Gastroesophageal sphincter (tissue), 4 donors: Measurements from ENCODE around the gene TSSK1B. TPM values are rescaled to one million over a fixed set of nuclear protein-coding genes. Genes with fewer than 3 reads are reported as not detected.
"Not testable (repeated sequence)": the region's sequence is repeated elsewhere in the genome, so short reads cannot be mapped to it uniquely, and the experiment has no call there.

Experiments
- ATAC-seq: fragments of 150-250 bp; one replicate; pipeline ENCODE4 v1.9.1; 2016; ENCODE audit warnings: mild to moderate bottlenecking, moderate library complexity
- H3K27ac ChIP-seq, 4 donors: fragments of 200-600 bp; sonication (generic) in 3 of 4; 1 replicate in 3 of 4; 2 replicates in 1 of 4; pipeline ENCODE4 v1.5.1; 2016 to 2019
- H3K27me3 ChIP-seq: fragments of 200-600 bp; sonication (generic); one replicate; pipeline ENCODE4 v1.5.1; 2019
- H3K36me3 ChIP-seq, 2 donors: fragments of 200-600 bp; sonication (generic); one replicate each; pipeline ENCODE4 v1.5.1; 2019; ENCODE audit warnings: control low read depth in 1 of 2
- H3K4me1 ChIP-seq, 3 donors: fragments of 200-600 bp; sonication (generic); 1 replicate in 2 of 3; 2 replicates in 1 of 3; pipeline ENCODE4 v1.5.1; 2016 to 2019; ENCODE audit warnings: control low read depth in 2 of 3
- H3K4me3 ChIP-seq, 2 donors: fragments of 200-600 bp; sonication (generic); one replicate each; pipeline ENCODE4 v1.5.1; 2019; ENCODE audit warnings: mild to moderate bottlenecking in 1 of 2, moderate library complexity in 1 of 2
- H3K9me3 ChIP-seq, 3 donors: fragments of 200-600 bp; sonication (generic); one replicate each; pipeline ENCODE4 v1.5.1; 2017 to 2019; ENCODE audit warnings: control low read depth in 2 of 3
- EP300 ChIP-seq: sonication (generic); formaldehyde crosslinking; IDR thresholded peaks from one replicate; pipeline ENCODE4 v1.6.1; 2017; ENCODE audit warnings: antibody characterized with exemption, mild to moderate bottlenecking
- POLR2A ChIP-seq, 2 donors: fragments of 450-650 bp; IDR thresholded peaks; one replicate each; pipeline ENCODE4 v1.6.1; 2017; ENCODE audit warnings: antibody characterized with exemption in 2 of 2, mild to moderate bottlenecking in 2 of 2, moderate library complexity in 1 of 2
- POLR2AphosphoS5 ChIP-seq: sonication (generic); formaldehyde crosslinking; IDR thresholded peaks from one replicate; pipeline ENCODE4 v1.6.1; 2017; ENCODE audit warnings: antibody characterized with exemption
- WGBS, 2 donors: methylation state at CpG; one replicate each; pipeline ENCODE4 v1.1.5; 2018; ENCODE audit warnings: low coverage in 1 of 2; 5-methylcytosine and 5-hydroxymethylcytosine counted together
- total RNA-seq, 4 donors: library from RNA; depleted of rRNA; stranded (reverse); fragments of >200 nt; gene quantifications; one replicate each; pipeline ENCODE4 v1.1.0, GENCODE V29; 2016
- TF ChIP-seq, protein P1 (sequence below), 4 experiments: fragments of 200-600 bp in 2 of 4; fragments of 450-650 bp in 2 of 4; sonication (generic) in 1 of 4; IDR thresholded peaks; one replicate each; pipeline ENCODE4 v1.5.1; 2017 to 2019; ENCODE audit warnings: antibody characterized with exemption in 4 of 4, mild to moderate bottlenecking in 2 of 4, moderate library complexity in 2 of 4

The TSSK1B gene
- total RNA-seq, 4 donors from 2014 or later = 0.93 TPM; not detected in 3

DNA sequence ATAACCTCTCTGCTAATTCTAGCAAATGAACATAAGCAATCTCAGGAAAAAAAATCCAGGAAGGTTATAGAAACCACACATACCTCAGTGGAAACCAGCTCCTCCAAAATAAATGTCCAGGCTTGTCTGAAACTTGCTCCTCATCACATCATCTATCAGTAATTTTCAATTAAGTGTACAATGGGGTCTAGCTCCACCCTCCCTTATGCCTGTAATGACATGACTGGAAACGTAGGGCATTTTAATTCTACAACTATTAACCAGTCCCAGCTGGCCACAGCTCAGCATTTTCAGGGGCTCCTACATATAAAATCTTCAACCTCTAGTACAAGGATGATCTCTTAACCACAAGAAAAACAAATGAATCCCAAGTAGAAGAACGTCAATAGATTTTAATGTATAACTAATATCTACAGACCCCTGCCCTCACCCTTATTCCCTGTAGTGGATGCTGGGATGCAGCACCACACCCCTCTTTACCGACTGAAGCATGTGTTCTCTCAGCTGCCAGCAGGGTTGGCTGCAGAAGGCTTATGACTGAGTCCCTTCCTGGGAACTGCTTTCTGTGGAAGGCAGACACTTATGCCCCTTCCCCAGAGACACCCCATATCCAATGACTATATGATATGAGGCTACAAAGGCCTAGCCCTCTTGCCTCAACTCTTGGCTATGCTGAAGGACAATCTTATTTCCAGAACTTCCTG lies 6.8 kb downstream of the TSSK1B start:
- Histone ChIP-seq H3K4me1 (no peaks in the 10 kb centered on the region), H3K9me3 (no peaks in the 10 kb centered on the region), H3K27me3 (no peaks in the 10 kb centered on the region), H3K4me3 (no peak overlapping the region), H3K36me3 (no peaks in the 10 kb centered on the region), H3K27ac (no peak overlapping the region)
- no peak for TF ChIP-seq POLR2A (IDR thresholded peaks at IDR 0.05)
- TF ChIP-seq EP300 = no peak
- no peak for TF ChIP-seq POLR2AphosphoS5
- TF ChIP-seq, protein P1, sequence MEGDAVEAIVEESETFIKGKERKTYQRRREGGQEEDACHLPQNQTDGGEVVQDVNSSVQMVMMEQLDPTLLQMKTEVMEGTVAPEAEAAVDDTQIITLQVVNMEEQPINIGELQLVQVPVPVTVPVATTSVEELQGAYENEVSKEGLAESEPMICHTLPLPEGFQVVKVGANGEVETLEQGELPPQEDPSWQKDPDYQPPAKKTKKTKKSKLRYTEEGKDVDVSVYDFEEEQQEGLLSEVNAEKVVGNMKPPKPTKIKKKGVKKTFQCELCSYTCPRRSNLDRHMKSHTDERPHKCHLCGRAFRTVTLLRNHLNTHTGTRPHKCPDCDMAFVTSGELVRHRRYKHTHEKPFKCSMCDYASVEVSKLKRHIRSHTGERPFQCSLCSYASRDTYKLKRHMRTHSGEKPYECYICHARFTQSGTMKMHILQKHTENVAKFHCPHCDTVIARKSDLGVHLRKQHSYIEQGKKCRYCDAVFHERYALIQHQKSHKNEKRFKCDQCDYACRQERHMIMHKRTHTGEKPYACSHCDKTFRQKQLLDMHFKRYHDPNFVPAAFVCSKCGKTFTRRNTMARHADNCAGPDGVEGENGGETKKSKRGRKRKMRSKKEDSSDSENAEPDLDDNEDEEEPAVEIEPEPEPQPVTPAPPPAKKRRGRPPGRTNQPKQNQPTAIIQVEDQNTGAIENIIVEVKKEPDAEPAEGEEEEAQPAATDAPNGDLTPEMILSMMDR (IDR thresholded peaks at IDR 0.05) = no peak
- no peak for ATAC-seq
- 69 to 73% methylated on average over 3 of the region's 3 CpGs for WGBS, 2 donors

- H3K9me3 ChIP-seq = no peaks in the 10 kb centered on the region
- H3K27me3 ChIP-seq = no peaks in the 10 kb centered on the region
- H3K36me3 ChIP-seq = no peaks in the 10 kb centered on the region
- WGBS, 2 donors = 84 to 92% methylated on average over 1 to 2 of the region's 3 CpGs
- ATAC-seq = no peak
- no peak overlapping the region for H3K27ac ChIP-seq
- no peak overlapping the region for H3K4me3 ChIP-seq
- no peaks in the 10 kb centered on the region for H3K4me1 ChIP-seq
- no peak for TF ChIP-seq EP300
- TF ChIP-seq POLR2AphosphoS5 = no peak
- TF ChIP-seq POLR2A (IDR thresholded peaks at IDR 0.05) = no peak
- TF ChIP-seq, protein P1 (IDR thresholded peaks at IDR 0.05) = no peak
Measured at GRCh38 chr5:113425909-113426308, 8.9 kb downstream of the TSSK1B start.

DNA sequence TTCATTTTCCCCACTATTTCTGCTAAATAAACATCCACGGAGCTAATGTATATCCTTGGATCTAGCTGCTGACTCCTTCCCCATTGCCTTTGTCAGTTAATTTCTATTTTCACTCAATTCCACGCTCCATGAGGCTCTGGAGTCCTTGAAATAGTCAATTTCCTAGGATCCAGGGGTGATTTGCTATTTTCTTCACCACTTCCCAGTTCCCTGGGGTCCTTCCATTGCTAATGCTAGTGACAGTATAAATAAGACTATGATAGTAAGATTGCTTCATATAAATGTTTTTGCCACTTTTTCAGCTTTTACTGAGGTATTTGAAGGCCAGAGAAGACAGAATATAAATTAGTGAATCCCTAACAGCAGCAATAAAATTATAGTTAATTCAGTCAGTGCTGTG lies 13.1 kb downstream of the TSSK1B start:
- no peaks in the 10 kb centered on the region for H3K9me3 ChIP-seq
- no peaks in the 10 kb centered on the region for H3K27me3 ChIP-seq
- no peak overlapping the region for H3K4me3 ChIP-seq
- no peaks in the 10 kb centered on the region for H3K4me1 ChIP-seq
- H3K27ac ChIP-seq = no peak overlapping the region
- TF ChIP-seq, protein P1 (IDR thresholded peaks at IDR 0.05) = no peak
- TF ChIP-seq POLR2AphosphoS5 (no peak), POLR2A (IDR thresholded peaks at IDR 0.05) (no peak), EP300 (no peak)
- H3K36me3 ChIP-seq = no peaks in the 10 kb centered on the region
- WGBS, 2 donors = 80 to 88% methylated on average over 2 of the region's 2 CpGs
- ATAC-seq = no peak

- ATAC-seq = no peak
- Histone ChIP-seq H3K36me3 (no peaks in the 10 kb centered on the region), H3K4me1 (no peaks in the 10 kb centered on the region), H3K27me3 (no peaks in the 10 kb centered on the region), H3K4me3 (no peak overlapping the region), H3K27ac (no peak overlapping the region), H3K9me3 (no peaks in the 10 kb centered on the region)
- TF ChIP-seq EP300 (no peak), POLR2A (IDR thresholded peaks at IDR 0.05) (no peak), POLR2AphosphoS5 (no peak)
- TF ChIP-seq, protein P1 (IDR thresholded peaks at IDR 0.05) = no peak
- 93 to 98% methylated on average over 3 to 4 of the region's 6 CpGs for WGBS, 2 donors
Measured at GRCh38 chr5:113405530-113405929, 29.3 kb downstream of the TSSK1B start.

- Histone ChIP-seq H3K9me3 (no peaks in the 10 kb centered on the region), H3K27me3 (no peaks in the 10 kb centered on the region), H3K4me3 (no peak overlapping the region), H3K27ac (no peak overlapping the region), H3K4me1 (no peaks in the 10 kb centered on the region), H3K36me3 (no peaks in the 10 kb centered on the region)
- 49 to 56% methylated on average over 2 of the region's 2 CpGs for WGBS, 2 donors
- TF ChIP-seq POLR2A (IDR thresholded peaks at IDR 0.05) = no peak
- TF ChIP-seq EP300 = no peak
- TF ChIP-seq, protein P1 (IDR thresholded peaks at IDR 0.05) = no peak
- ATAC-seq = no peak
Measured at GRCh38 chr5:113404269-113404668, 30.5 kb downstream of the TSSK1B start.

GRCh38 chr5:113397986-113398385 lies 36.8 kb downstream of the TSSK1B start:
- H3K9me3 ChIP-seq, H3K27me3 ChIP-seq, H3K4me3 ChIP-seq, ATAC-seq, H3K27ac ChIP-seq, H3K36me3 ChIP-seq, H3K4me1 ChIP-seq: not testable (repeated sequence)
- WGBS, 2 donors = 78 to 80% methylated on average over 4 of the region's 4 CpGs
